OCI-LY3 (cell line): Measurements from ENCODE around the gene TNNI3K.

ENCODE experiments used
- H2AFZ ChIP-seq: fragments of 200-600, 300-600 bp; shearing (Covaris generic); 2 replicates; pipeline ENCODE4 v1.6.0; 2014; ENCODE audit warnings: antibody characterized with exemption, low read depth, low read length
- H3K27ac ChIP-seq: fragments of 200-600, 300-600 bp; sonication (generic); 2 replicates; pipeline ENCODE4 v1.5.1; 2014; ENCODE audit warnings: mild to moderate bottlenecking, low read length, moderate library complexity, mixed read lengths
- H3K27me3 ChIP-seq: fragments of 200-600, 300-600 bp; sonication (generic); 2 replicates; pipeline ENCODE4 v1.6.1; 2014; ENCODE audit warnings: low read depth, low read length, mixed read lengths
- H3K36me3 ChIP-seq: fragments of 200-600, 300-600 bp; sonication (generic); replicated peaks from 2 replicates; pipeline ENCODE3; 2014; ENCODE audit warnings: low read depth, low read length, mixed read lengths
- H3K4me1 ChIP-seq: fragments of 300-600, 200-600 bp; sonication (generic); 2 replicates; pipeline ENCODE4 v1.6.1; 2014; ENCODE audit warnings: low read length, mixed read lengths
- H3K4me2 ChIP-seq: fragments of 200-600, 300-600 bp; sonication (generic); 2 replicates; pipeline ENCODE4 v1.6.1; 2014; ENCODE audit warnings: low read length, mixed read lengths
- H3K4me3 ChIP-seq: fragments of 300-600, 200-600 bp; sonication (generic); 2 replicates; pipeline ENCODE4 v1.5.1; 2014; ENCODE audit warnings: antibody characterized with exemption, mild to moderate bottlenecking, low read length, moderate library complexity
- H3K79me2 ChIP-seq: fragments of 300-600, 200-600 bp; shearing (Covaris generic); 2 replicates; pipeline ENCODE4 v1.6.1; 2014; ENCODE audit warnings: mild to moderate bottlenecking, low read length, mixed read lengths
- H3K9ac ChIP-seq: fragments of 300-600, 200-600 bp; shearing (Covaris generic); 2 replicates; pipeline ENCODE4 v1.6.0; 2014; ENCODE audit warnings: mild to moderate bottlenecking, low read length, moderate library complexity
- H3K9me3 ChIP-seq: fragments of 200-600, 300-600 bp; shearing (Covaris generic); 2 replicates; pipeline ENCODE4 v1.6.1; 2014; ENCODE audit warnings: low read length, mixed read lengths; ENCODE audit not compliant: insufficient read depth
- H4K20me1 ChIP-seq: fragments of 200-600, 300-600 bp; sonication (generic); 2 replicates; pipeline ENCODE4 v1.6.1; 2016; ENCODE audit warnings: low read length, mixed read lengths; ENCODE audit not compliant: insufficient read depth
- CTCF ChIP-seq: fragments of 200-600, 300-600 bp; sonication (generic); IDR thresholded peaks from 2 replicates; pipeline ENCODE4 v1.5.1; 2014; ENCODE audit warnings: antibody characterized with exemption, low read length, low read depth
- EZH2phosphoT487 ChIP-seq: fragments of 200-600 bp; shearing (Covaris generic); IDR thresholded peaks from 2 replicates; pipeline ENCODE4 v1.6.1; 2018; ENCODE audit warnings: antibody characterized with exemption, mixed run types, low read depth

The TNNI3K gene

GRCh38 chr1:74504125-74504932 lies 269.1 kb downstream of the TNNI3K start:
- no peaks in the 10 kb centered on the region for H3K79me2 ChIP-seq
- no peak overlapping the region for H3K27ac ChIP-seq
- H3K4me2 ChIP-seq: peak overlapping the region; percentile 58
- H3K4me1 ChIP-seq: peaks cover 14% of the 10 kb centered on the region
- peak overlapping the region; percentile 37; the same call in 1 of the 2 replicates for H3K4me3 ChIP-seq
- no peak overlapping the region for H2AFZ ChIP-seq
- no peaks in the 10 kb centered on the region for H3K9me3 ChIP-seq
- no peak overlapping the region for H3K9ac ChIP-seq
- peaks cover 3% of the 10 kb centered on the region; the same call in 1 of the 2 replicates for H4K20me1 ChIP-seq
- no peaks in the 10 kb centered on the region for H3K36me3 ChIP-seq
- TF ChIP-seq CTCF: peak; percentile 74
- no peak for TF ChIP-seq EZH2phosphoT487
- H3K27me3 ChIP-seq: no peaks in the 10 kb centered on the region

GRCh38 chr1:74504933-74505512 lies 269.8 kb downstream of the TNNI3K start:
- H3K36me3 ChIP-seq: no peaks in the 10 kb centered on the region
- H3K4me1 ChIP-seq: peaks cover 14% of the 10 kb centered on the region
- H3K9me3 ChIP-seq: no peaks in the 10 kb centered on the region
- H2AFZ ChIP-seq: no peak overlapping the region
- no peak overlapping the region for H3K9ac ChIP-seq
- TF ChIP-seq CTCF (no peak), EZH2phosphoT487 (no peak)
- no peak overlapping the region for H3K4me3 ChIP-seq
- H3K79me2 ChIP-seq: no peaks in the 10 kb centered on the region
- H3K4me2 ChIP-seq: no peak overlapping the region
- H3K27me3 ChIP-seq: no peaks in the 10 kb centered on the region
- H4K20me1 ChIP-seq: peaks cover 3% of the 10 kb centered on the region; the same call in 1 of the 2 replicates
- no peak overlapping the region for H3K27ac ChIP-seq

GRCh38 chr1:74505928-74506710 lies 270.9 kb downstream of the TNNI3K start:
- no peaks in the 10 kb centered on the region for H3K9me3 ChIP-seq
- no peak for TF ChIP-seq EZH2phosphoT487
- no peak for TF ChIP-seq CTCF
- peaks cover 3% of the 10 kb centered on the region; the same call in 1 of the 2 replicates for H4K20me1 ChIP-seq
- H3K36me3 ChIP-seq: no peaks in the 10 kb centered on the region
- no peaks in the 10 kb centered on the region for H3K27me3 ChIP-seq
- no peak overlapping the region for H3K27ac ChIP-seq
- H3K4me1 ChIP-seq: peaks cover 14% of the 10 kb centered on the region
- no peak overlapping the region for H3K9ac ChIP-seq
- H3K79me2 ChIP-seq: no peaks in the 10 kb centered on the region
- no peak overlapping the region for H2AFZ ChIP-seq
- no peak overlapping the region for H3K4me2 ChIP-seq
- H3K4me3 ChIP-seq: no peak overlapping the region

- Histone ChIP-seq H4K20me1 (no peaks in the 10 kb centered on the region), H2AFZ (no peak overlapping the region), H3K4me2 (no peak overlapping the region)
Observed at GRCh38 chr1:74508449-74508848, 273.3 kb downstream of the TNNI3K start.

More at GRCh38 chr1:74508449-74508848, 273.3 kb downstream of the TNNI3K start:
- Histone ChIP-seq H3K36me3 (no peaks in the 10 kb centered on the region), H3K9ac (no peak overlapping the region), H3K79me2 (no peaks in the 10 kb centered on the region), H3K9me3 (no peaks in the 10 kb centered on the region), H3K4me3 (no peak overlapping the region), H3K27me3 (0 out of 2 replicates have a peak, but pooled peaks cover 2% of the 10 kb centered on the region), H3K27ac (no peak overlapping the region), H3K4me1 (peaks cover 15% of the 10 kb centered on the region)
- TF ChIP-seq EZH2phosphoT487 (no peak), CTCF (no peak)
